RCC 7860 (cell line): Measurements from ENCODE around the gene CAPN8.

Experiments used
- DNase-seq: peaks from one replicate; pipeline ENCODE4 v3.0.0-alpha.2; 2015; ENCODE audit warnings: low spot score
- FAIRE-seq: peaks from 2 replicates; lab custom pipeline; 2012; peaks lifted over from hg19 to GRCh38; lab: Jason Lieb, UNC

The CAPN8 gene

GRCh38 chr1:223620297-223620897, 45.1 kb downstream of the CAPN8 start:
- DNase-seq (peak; percentile 80), FAIRE-seq (peak; percentile 95)

GRCh38 chr1:223618680-223619079, 46.8 kb downstream of the CAPN8 start:
- DNase-seq (no peak), FAIRE-seq (no peak)

- DNase-seq (no peak), FAIRE-seq (no peak)
Observed at GRCh38 chr1:223617323-223618070, 48.0 kb downstream of the CAPN8 start.

- no peak for DNase-seq
- FAIRE-seq, result no peak
Observed at GRCh38 chr1:223616586-223616985, 48.9 kb downstream of the CAPN8 start.

- no peak for FAIRE-seq
Observed at GRCh38 chr1:223611936-223612335, 53.6 kb downstream of the CAPN8 start.

GRCh38 chr1:223609977-223610376, 55.5 kb downstream of the CAPN8 start:
- FAIRE-seq (no peak), DNase-seq (no peak)

More at GRCh38 chr1:223611936-223612335, 53.6 kb downstream of the CAPN8 start:
- no peak for DNase-seq

GRCh38 chr1:223609066-223609465, 56.4 kb downstream of the CAPN8 start:
- DNase-seq, result no peak
- no peak for FAIRE-seq

- no peak for FAIRE-seq
- DNase-seq, result no peak
Observed at GRCh38 chr1:223558512-223558911, 107.0 kb downstream of the CAPN8 start.

GRCh38 chr1:223557130-223557475, 108.4 kb downstream of the CAPN8 start:
- DNase-seq (no peak), FAIRE-seq (no peak)

- DNase-seq, result peak; percentile 42
- no peak for FAIRE-seq
Observed at GRCh38 chr1:223556414-223557129, 108.9 kb downstream of the CAPN8 start.

GRCh38 chr1:223553957-223554356, 111.5 kb downstream of the CAPN8 start:
- FAIRE-seq (no peak), DNase-seq (no peak)

- DNase-seq (no peak), FAIRE-seq (no peak)
Observed at GRCh38 chr1:223551610-223552009, 113.9 kb downstream of the CAPN8 start.

GRCh38 chr1:223549740-223550139, 115.8 kb downstream of the CAPN8 start:
- FAIRE-seq (no peak), DNase-seq (no peak)

- no peak for FAIRE-seq
- no peak for DNase-seq
Observed at GRCh38 chr1:223547316-223548114, 118.0 kb downstream of the CAPN8 start.

GRCh38 chr1:223545343-223545742, 120.2 kb downstream of the CAPN8 start:
- FAIRE-seq, result no peak

GRCh38 chr1:223543560-223543959, 121.9 kb downstream of the CAPN8 start:
- FAIRE-seq (no peak), DNase-seq (no peak)

More at GRCh38 chr1:223545343-223545742, 120.2 kb downstream of the CAPN8 start:
- no peak for DNase-seq

- no peak for FAIRE-seq
- no peak for DNase-seq
Observed at GRCh38 chr1:223542831-223543230, 122.7 kb downstream of the CAPN8 start.

GRCh38 chr1:223540485-223541106, 124.9 kb downstream of the CAPN8 start:
- FAIRE-seq (no peak), DNase-seq (no peak)

- FAIRE-seq (no peak), DNase-seq (no peak)
Observed at GRCh38 chr1:223539750-223540149, 125.8 kb downstream of the CAPN8 start.

GRCh38 chr1:223538981-223539380, 126.5 kb downstream of the CAPN8 start:
- no peak for FAIRE-seq
- no peak for DNase-seq

- no peak for DNase-seq
- no peak for FAIRE-seq
Observed at GRCh38 chr1:223535319-223535718, 130.2 kb downstream of the CAPN8 start.
